Brain microvascular endothelial cell (primary cell): ENCODE results near the gene PCSK9.

Experiments used
- DNase-seq: peaks from one replicate; pipeline ENCODE4 v3.0.0-alpha.2; 2020
- H3K27ac ChIP-seq: fragments of 250-450 bp; sonication (Bioruptor Pico); 2 replicates; pipeline ENCODE4 v1.5.1; 2020; ENCODE audit warnings: mild to moderate bottlenecking, moderate library complexity
- H3K27me3 ChIP-seq: fragments of 250-450 bp; sonication (Bioruptor Pico); replicated peaks from 2 replicates; pipeline ENCODE4 v1.5.1; 2020; ENCODE audit warnings: mild to moderate bottlenecking
- H3K36me3 ChIP-seq: fragments of 250-450 bp; sonication (Bioruptor Pico); replicated peaks from 2 replicates; pipeline ENCODE4 v1.5.1; 2020; ENCODE audit warnings: mild to moderate bottlenecking
- H3K4me3 ChIP-seq: 2 replicates; pipeline ENCODE4 v1.5.1; 2011; ENCODE audit warnings: low read depth, mild to moderate bottlenecking, control low read depth, low read length, moderate library complexity
- CTCF ChIP-seq: IDR thresholded peaks from 2 replicates; pipeline ENCODE4 v1.5.1; 2011; ENCODE audit warnings: low read depth, mild to moderate bottlenecking, moderate library complexity, low read length, control low read depth, inconsistent platforms; ENCODE audit errors: missing control alignments
- in situ Hi-C: cut with HindIII; loops from 2 replicates; pipeline ENCODE4 v1.10.0; 2017; ENCODE audit warnings: low sequenced_read_pairs, low pct_ligation_motif_present

PCSK9 gene

GRCh38 chr1:54994355-54994990 is 44.9 kb upstream of the PCSK9 start:
- DNase-seq = no peak
- H3K27me3 ChIP-seq = peaks cover 11% of the 10 kb centered on the region
- TF ChIP-seq CTCF = no peak
- no peak overlapping the region for H3K27ac ChIP-seq
- in situ Hi-C loops = no loop called here
- no peak overlapping the region for H3K4me3 ChIP-seq
- H3K36me3 ChIP-seq = no peaks in the 10 kb centered on the region

- no peak for TF ChIP-seq CTCF
- Histone ChIP-seq H3K27ac (no peak overlapping the region), H3K36me3 (no peaks in the 10 kb centered on the region), H3K27me3 (peaks cover 11% of the 10 kb centered on the region), H3K4me3 (no peak overlapping the region)
- in situ Hi-C loops = no loop called here
- DNase-seq = no peak
Measured at GRCh38 chr1:54995013-54995760, 44.2 kb upstream of the PCSK9 start.

- DNase-seq = no peak
- Histone ChIP-seq H3K36me3 (no peaks in the 10 kb centered on the region), H3K27me3 (peaks cover 11% of the 10 kb centered on the region), H3K4me3 (no peak overlapping the region), H3K27ac (no peak overlapping the region)
- no peak for TF ChIP-seq CTCF
- in situ Hi-C loops = no loop called here
Measured at GRCh38 chr1:54995835-54996234, 43.5 kb upstream of the PCSK9 start.

- in situ Hi-C loops = no loop called here
Measured at GRCh38 chr1:54996359-54996868, 42.9 kb upstream of the PCSK9 start.

GRCh38 chr1:54996869-54997710 is 42.3 kb upstream of the PCSK9 start:
- Histone ChIP-seq H3K36me3 (no peaks in the 10 kb centered on the region), H3K27ac (no peak overlapping the region), H3K27me3 (peaks cover 11% of the 10 kb centered on the region), H3K4me3 (peak overlapping the region; percentile 33)
- no peak for TF ChIP-seq CTCF
- in situ Hi-C loops = no loop called here
- no peak for DNase-seq

More at GRCh38 chr1:54996359-54996868, 42.9 kb upstream of the PCSK9 start:
- H3K27ac ChIP-seq = no peak overlapping the region
- H3K27me3 ChIP-seq = peaks cover 11% of the 10 kb centered on the region
- peak overlapping the region; percentile 33 for H3K4me3 ChIP-seq
- H3K36me3 ChIP-seq = no peaks in the 10 kb centered on the region
- peak; percentile 28 for DNase-seq
- TF ChIP-seq CTCF = peak; percentile 87
